ENCODE results near the gene TNN.

DNA sequence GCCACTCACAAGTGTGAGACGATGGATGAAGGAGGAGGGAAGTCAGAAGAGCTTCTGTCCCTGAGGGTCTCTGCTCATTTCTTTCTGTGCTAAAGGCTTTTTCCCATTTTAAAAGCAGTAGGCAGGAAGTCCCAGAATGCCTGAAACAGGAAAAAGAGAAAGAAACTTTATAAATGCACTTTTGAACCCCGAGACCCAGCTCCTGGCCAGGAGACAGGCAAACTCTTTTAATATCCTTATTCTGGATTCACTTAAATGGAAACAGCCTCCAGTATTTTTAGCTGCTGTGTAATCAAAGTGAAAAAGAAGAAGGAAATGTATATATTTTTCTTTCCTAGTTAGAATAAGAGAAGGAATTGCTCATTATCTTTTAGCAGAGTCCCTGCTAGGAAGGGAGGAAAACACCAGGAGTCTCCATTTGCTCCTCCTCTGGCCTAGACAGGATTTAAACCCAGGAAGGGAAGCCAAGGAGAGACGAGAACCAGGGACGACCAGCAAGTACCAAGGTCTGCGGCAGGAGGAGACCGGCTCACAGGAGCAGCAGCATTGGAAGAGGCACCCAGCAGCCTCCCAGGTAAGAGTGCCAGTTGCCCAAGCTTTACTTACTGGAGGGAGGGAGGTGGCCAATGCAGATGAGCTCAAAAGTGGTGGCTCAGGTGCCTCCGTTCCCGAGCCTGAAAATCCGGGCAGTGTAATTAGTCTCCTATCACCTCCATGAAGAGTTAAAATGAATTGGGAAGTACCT is at the start of gene TNN:
- TF ChIP-seq POLR2A (IDR thresholded peaks at IDR 0.05) = no peak
- TF ChIP-seq EP300 (IDR thresholded peaks at IDR 0.05) = no peak

All from stomach (tissue), 4 donors.